ENCODE data around the gene KIF3C. TPM values are rescaled to one million over a fixed set of nuclear protein-coding genes. Genes with fewer than 3 reads are reported as not detected.

The KIF3C gene
- total and polyA plus RNA-seq, 9 of the 15 experiments (the other 6 are each of a cell fraction or from before 2014, with no cell fraction given) = 0.69 to 6.7 (median 3.3) TPM

GRCh38 chr2:26018184-26019055, 36.1 kb upstream of the KIF3C start (continued):
- no peak for TF ChIP-seq KAT2B (IDR thresholded peaks at IDR 0.05; ENCODE audit: low read depth, low read length)
- no peak for TF ChIP-seq ZNF165 (CRISPR knock-in tag; IDR thresholded peaks at IDR 0.05; ENCODE audit: borderline replicate concordance)
- peak in 1 of 2 experiments; percentile 74; a peak in 2 of 4 replicates for TF ChIP-seq RCOR1 (IDR thresholded peaks at IDR 0.05; ENCODE audit: borderline replicate concordance in 1 of 2, low read depth in 2 of 2, low read length in 2 of 2)
- no peak for TF ChIP-seq CHD7 (IDR thresholded peaks at IDR 0.05; ENCODE audit: low read depth, low read length)
- TF ChIP-seq FOSL1 (tag; conservative IDR thresholded peaks at IDR 0.05) = peak; percentile 94
- no peak for TF ChIP-seq E2F6 (IDR thresholded peaks at IDR 0.05; ENCODE audit: borderline replicate concordance in 1 of 2, extremely low read depth in 1 of 2, insufficient read depth in 1 of 2, insufficient read length in 1 of 2, low read depth in 1 of 2, low read length in 1 of 2, poor library complexity in 1 of 2, severe bottlenecking in 1 of 2)
- peak; percentile 82; the same call in 1 of the 2 replicates for TF ChIP-seq FOXJ2 (tag; IDR thresholded peaks at IDR 0.05)
- peak; percentile 88 for TF ChIP-seq MAFK (IDR thresholded peaks at IDR 0.05; ENCODE audit: low read length)
- no peak for TF ChIP-seq ZBTB1 (CRISPR knock-in tag; IDR thresholded peaks at IDR 0.05; ENCODE audit: borderline replicate concordance, low read depth)
- TF ChIP-seq, protein P1, sequence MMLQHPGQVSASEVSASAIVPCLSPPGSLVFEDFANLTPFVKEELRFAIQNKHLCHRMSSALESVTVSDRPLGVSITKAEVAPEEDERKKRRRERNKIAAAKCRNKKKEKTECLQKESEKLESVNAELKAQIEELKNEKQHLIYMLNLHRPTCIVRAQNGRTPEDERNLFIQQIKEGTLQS (IDR thresholded peaks at IDR 0.05) = peak; percentile 80
- TF ChIP-seq, protein P1 (CRISPR knock-in tag; conservative IDR thresholded peaks at IDR 0.05) = no peak
- TF ChIP-seq MED1 (CRISPR knock-in tag; IDR thresholded peaks at IDR 0.05; ENCODE audit: borderline replicate concordance) = no peak
